Measurements from ENCODE around the gene CSGALNACT2.

Gene CSGALNACT2

GRCh38 chr10:43113201-43114087 is 24.8 kb upstream of the CSGALNACT2 start:
- DNase-seq = no peak

GRCh38 chr10:43114088-43114742 is 24.0 kb upstream of the CSGALNACT2 start:
- DNase-seq = no peak

- no peak for DNase-seq
These were observed 23.3 kb upstream of the CSGALNACT2 start for GRCh38 chr10:43114743-43115611.

- no peak for DNase-seq
These were observed 22.2 kb upstream of the CSGALNACT2 start for GRCh38 chr10:43115881-43116595.

- DNase-seq = no peak
These were observed 21.6 kb upstream of the CSGALNACT2 start for GRCh38 chr10:43116596-43116995.

GRCh38 chr10:43117031-43117776 is 21.0 kb upstream of the CSGALNACT2 start:
- DNase-seq = no peak

- DNase-seq = no peak
These were observed 20.3 kb upstream of the CSGALNACT2 start for GRCh38 chr10:43117777-43118583.

- no peak for DNase-seq
These were observed 19.4 kb upstream of the CSGALNACT2 start for GRCh38 chr10:43118631-43119415.

GRCh38 chr10:43119416-43120115 is 18.7 kb upstream of the CSGALNACT2 start:
- DNase-seq = no peak

GRCh38 chr10:43120116-43120928 is 17.9 kb upstream of the CSGALNACT2 start:
- DNase-seq = no peak

- DNase-seq = no peak
These were observed 17.3 kb upstream of the CSGALNACT2 start for GRCh38 chr10:43120929-43121314.

- DNase-seq = peak; percentile 43
These were observed 16.8 kb upstream of the CSGALNACT2 start for GRCh38 chr10:43121444-43121843.

GRCh38 chr10:43122096-43122495 is 16.1 kb upstream of the CSGALNACT2 start:
- DNase-seq = no peak

- DNase-seq = no peak
These were observed 15.4 kb upstream of the CSGALNACT2 start for GRCh38 chr10:43122826-43123225.

GRCh38 chr10:43123361-43124093 is 14.7 kb upstream of the CSGALNACT2 start:
- no peak for DNase-seq

- DNase-seq = no peak
These were observed 14.1 kb upstream of the CSGALNACT2 start for GRCh38 chr10:43124094-43124521.

- DNase-seq = no peak
These were observed 13.5 kb upstream of the CSGALNACT2 start for GRCh38 chr10:43124574-43125273.

Measured in fibroblast of skin of scalp (primary cell).